GM03348 (cell line): ENCODE measurements around the gene TAF12.
"Not testable (repeated sequence)": the region's sequence is repeated elsewhere in the genome, so short reads cannot be mapped to it uniquely, and the experiment has no call there.

ENCODE experiments used
- DNase-seq: peaks from one replicate; pipeline ENCODE4 v3.0.0; 2012; ENCODE audit warnings: low spot score

Gene TAF12

GRCh38 chr1:28645406-28645805, 2.5 kb upstream of the TAF12 start:
- DNase-seq: not testable (repeated sequence)

- no peak for DNase-seq
These were observed 1.6 kb upstream of the TAF12 start for GRCh38 chr1:28644494-28644893.

GRCh38 chr1:28642056-28642846, 616 bp downstream of the TAF12 start:
- DNase-seq: peak; percentile 25

GRCh38 chr1:28640766-28641165, 2.1 kb downstream of the TAF12 start:
- DNase-seq: no peak

GRCh38 chr1:28632560-28632959, 10.3 kb downstream of the TAF12 start:
- no peak for DNase-seq

- no peak for DNase-seq
These were observed 11.2 kb downstream of the TAF12 start for GRCh38 chr1:28631713-28632112.

GRCh38 chr1:28613175-28613574, 29.7 kb downstream of the TAF12 start:
- DNase-seq: no peak

- DNase-seq: no peak
These were observed 36.1 kb downstream of the TAF12 start for GRCh38 chr1:28606771-28607170.

GRCh38 chr1:28604962-28605361, 37.9 kb downstream of the TAF12 start:
- DNase-seq: no peak

- DNase-seq: no peak
These were observed 38.5 kb downstream of the TAF12 start for GRCh38 chr1:28604411-28604810.

GRCh38 chr1:28602536-28603439, 40.1 kb downstream of the TAF12 start:
- peak; percentile 80 for DNase-seq

GRCh38 chr1:28601696-28602095, 41.2 kb downstream of the TAF12 start:
- peak; percentile 82 for DNase-seq

GRCh38 chr1:28596276-28596675, 46.6 kb downstream of the TAF12 start:
- not testable (repeated sequence) for DNase-seq

- no peak for DNase-seq
These were observed 47.3 kb downstream of the TAF12 start for GRCh38 chr1:28595412-28596191.

- peak; percentile 22 for DNase-seq
These were observed 48.0 kb downstream of the TAF12 start for GRCh38 chr1:28594686-28595411.

- not testable (repeated sequence) for DNase-seq
These were observed 48.9 kb downstream of the TAF12 start for GRCh38 chr1:28593988-28594356.

GRCh38 chr1:28592321-28593071, 50.4 kb downstream of the TAF12 start:
- peak; percentile 79 for DNase-seq

GRCh38 chr1:28591708-28592320, 51.1 kb downstream of the TAF12 start, which contains the start of gene RAB42:
TSS of gene RAB42 (plus strand) at chr1:28592265. CDS start at chr1:28592512, 247 bp downstream.
- peak; percentile 61 for DNase-seq

GRCh38 chr1:28586585-28587391, 56.1 kb downstream of the TAF12 start:
- not testable (repeated sequence) for DNase-seq
